ENCODE results near the gene SMG7. TPM values are rescaled to one million over a fixed set of nuclear protein-coding genes. Genes with fewer than 3 reads are reported as not detected.

SMG7 gene
- total and polyA plus RNA-seq, 2 of the 4 experiments (the other 2 are of a cell fraction) = 18.1 to 22.6 TPM

- peak overlapping the region; percentile 89 for H2AK9ac ChIP-seq (replicated peaks; ENCODE audit: low read depth, low read length, poor library complexity)
- H2BK15ac ChIP-seq (ENCODE audit: low read depth, low read length) = no peak overlapping the region
- CTCF ChIA-PET = interaction anchor here (1.3 kb wide), 1 partner anchor 41 kb away, joined by 3 read pairs; no protein-coding TSS in a partner anchor
- H3K14ac ChIP-seq (replicated peaks; ENCODE audit: low read depth, low read length) = peak overlapping the region; percentile 50; the same call in 1 of the 2 replicates
- H3K27me3 ChIP-seq (ENCODE audit: control insufficient read depth, insufficient read depth, low read length) = no peaks in the 10 kb centered on the region
- WGBS, 2 experiments (ENCODE audit: extremely low coverage in 2 of 2, insufficient read length in 1 of 2) = 6% methylated on average over 6 of the region's 9 CpGs; no CpG with 5 or more reads in 1 of the 2 experiments
- intact Hi-C loops (cut with micrococcal nuclease) = loop anchor here (5.0 kb wide), 4 partner anchors 44 to 451 kb away; partner anchors contain the start of gene LAMC1
- peaks cover 7 to 38% of the 10 kb centered on the region in 2 experiments for H3K79me1 ChIP-seq (ENCODE audit: low read depth in 1 of 2, low read length in 2 of 2)
- H4K5ac ChIP-seq (ENCODE audit: low read depth, low read length) = no peak overlapping the region
- H2BK120ac ChIP-seq (ENCODE audit: low read depth, low read length) = no peak overlapping the region
- in situ Hi-C loops (cut with MboI; ENCODE audit: low sequenced_read_pairs) = loop anchor here (5.0 to 10.0 kb wide), 2 partner anchors 69 to 152 kb away; no protein-coding TSS in a partner anchor
- peaks cover 19% of the 10 kb centered on the region; the same call in 1 of the 2 replicates for H4K20me1 ChIP-seq (ENCODE audit: insufficient read depth, low read length)
- H3K36me3 ChIP-seq (ENCODE audit: control insufficient read depth, insufficient read depth, low read length) = no peaks in the 10 kb centered on the region
- DNase-seq (no peak), ATAC-seq (ENCODE audit: low read depth) (no peak)
- peak overlapping the region; percentile 96 for H3K9ac ChIP-seq (ENCODE audit: low read depth, low read length)
- H3K9me3 ChIP-seq (ENCODE audit: control insufficient read depth, insufficient read depth, low read length) = no peaks in the 10 kb centered on the region
- H3K56ac ChIP-seq (ENCODE audit: extremely low read depth, insufficient read depth, low read length) = no peak overlapping the region
- peak overlapping the region; percentile 1 to 35; a peak in 1 of 4 replicates for H4K8ac ChIP-seq (ENCODE audit: low read depth in 2 of 2, low read length in 2 of 2)
- H3K27ac ChIP-seq (ENCODE audit: insufficient read depth, low read length) = peak overlapping the region; percentile 92
- no TSS peak for BruUV-seq (replicated peaks)
- TF ChIP-seq CEBPB (IDR thresholded peaks at IDR 0.05; ENCODE audit: low read depth, low read length) = no peak
- no peak for TF ChIP-seq NFE2L2 (IDR thresholded peaks at IDR 0.05; ENCODE audit: low read depth, low read length)
- TF ChIP-seq RFX5 (IDR thresholded peaks at IDR 0.05; ENCODE audit: low read depth, low read length) = no peak
- TF ChIP-seq MXI1 (IDR thresholded peaks at IDR 0.05; ENCODE audit: borderline replicate concordance, low read depth, low read length) = no peak
- TF ChIP-seq CTCF (conservative IDR thresholded peaks at IDR 0.05; ENCODE audit: low read depth, low read length) = no peak
- TF ChIP-seq BHLHE40 (IDR thresholded peaks at IDR 0.05; ENCODE audit: low read depth, low read length) = no peak
- no peak for TF ChIP-seq POLR2A (IDR thresholded peaks at IDR 0.05; ENCODE audit: low read depth, low read length)
- no peak overlapping the region for H3K18ac ChIP-seq (ENCODE audit: low read depth, low read length)
- peak overlapping the region; percentile 44; the same call in 1 of the 2 replicates for H3K4ac ChIP-seq (ENCODE audit: low read depth, low read length)
- peak overlapping the region; percentile 97 for H3K4me2 ChIP-seq (ENCODE audit: low read depth, low read length)
- H2AK5ac ChIP-seq (ENCODE audit: low read depth, low read length) = peak overlapping the region; percentile 49; the same call in 1 of the 2 replicates
- H3K4me3 ChIP-seq (ENCODE audit: insufficient read depth, low read depth, low read length) = peak overlapping the region; percentile 99
- POLR2A ChIA-PET (ENCODE audit: unreplicated experiment) = no interaction called here
- H3K4me1 ChIP-seq (ENCODE audit: control insufficient read depth, insufficient read depth, low read length) = peaks cover 2% of the 10 kb centered on the region; the same call in 1 of the 2 replicates
- peak overlapping the region; percentile 77 for H3K23ac ChIP-seq (ENCODE audit: low read depth, low read length)
- peak overlapping the region; percentile 84 for H2BK5ac ChIP-seq (ENCODE audit: low read depth, low read length, poor library complexity, severe bottlenecking)
- H4K91ac ChIP-seq (ENCODE audit: insufficient read depth, low read depth, low read length) = no peak overlapping the region
- dilution Hi-C loops (cut with HindIII; ENCODE audit: low sequenced_read_pairs, unreplicated experiment) = no loop called here
- H3K9me1 ChIP-seq (ENCODE audit: insufficient read depth, low read length) = no peaks in the 10 kb centered on the region; the same call in 1 of the 2 replicates
- H2AFZ ChIP-seq (replicated peaks; ENCODE audit: low read length, poor library complexity) = peak overlapping the region; percentile 95
- H2BK20ac ChIP-seq (ENCODE audit: low read depth, low read length) = no peak overlapping the region
These were observed 878 bp downstream of the SMG7 start for GRCh38 chr1:183473217-183473536.

Data from IMR-90 (cell line).